Adrenal gland (tissue), 12 donors: ENCODE measurements around the gene PDE7B. TPM values are rescaled to one million over a fixed set of nuclear protein-coding genes. Genes with fewer than 3 reads are reported as not detected.
A peak's percentile ranks its signal among the peaks of the same experiment; 100 is the strongest.

Experiments used
- DNase-seq, 7 donors: peaks; one replicate each; pipeline ENCODE4 v3.0.0-alpha.2; 2019 to 2020
- H3K27ac ChIP-seq, 5 donors: fragments of 200-600 bp; sonication (generic) in 4 of 5; 1 replicate in 3 of 5; 2 replicates in 2 of 5; pipeline versions ENCODE4 v1.5.1 to v1.8.0; 2016 to 2020; ENCODE audit warnings: mild to moderate bottlenecking in 1 of 5
- H3K27me3 ChIP-seq: fragments of 200-600 bp; 2 replicates; pipeline ENCODE4 v1.8.0; 2021
- H3K36me3 ChIP-seq, 2 donors: fragments of 200-600 bp; replicated peaks in 1 of 2; 1 replicate in 1 of 2; 2 replicates in 1 of 2; pipeline versions ENCODE4 v1.5.1 to v1.8.0; 2018 to 2022
- H3K4me1 ChIP-seq, 2 donors: fragments of 200-600 bp; replicated peaks in 1 of 2; 1 replicate in 1 of 2; 2 replicates in 1 of 2; pipeline versions ENCODE4 v1.5.1 to v1.8.0; 2018 to 2021
- H3K4me3 ChIP-seq, 4 donors: fragments of 200-600 bp; sonication (generic) in 3 of 4; one replicate each; pipeline ENCODE4 v1.5.1; 2016 to 2018
- H3K9me3 ChIP-seq, 3 donors: fragments of 200-600 bp; sonication (generic) in 1 of 3; replicated peaks in 1 of 3; 1 replicate in 2 of 3; 2 replicates in 1 of 3; pipeline versions ENCODE4 v1.5.1 to v1.8.0; 2016 to 2021
- POLR2A ChIP-seq, 2 donors: fragments of 450-650 bp; IDR thresholded peaks; one replicate each; pipeline ENCODE4 v1.6.1; 2017; ENCODE audit warnings: antibody characterized with exemption in 2 of 2, mild to moderate bottlenecking in 2 of 2, moderate library complexity in 1 of 2
- WGBS, 4 donors: extraction: QIAGEN DNeasy Blood & Tissue Kit in 2 of 4; methylation state at CpG; one replicate each; pipeline versions ENCODE4 v1.1.5 to v1.1.7; 2013 to 2017; 5-methylcytosine and 5-hydroxymethylcytosine counted together
- intact Hi-C, 2 donors: fragments of 100-400 bp; cut with DNase I; formaldehyde crosslinking; loops; one replicate each; pipeline versions ENCODE4 v1.14.1 to v1.15.0; 2022 to 2023
- polyA plus RNA-seq, 3 donors: library from polyadenylated mRNA; stranded (reverse); fragments of 200-250 nt in 2 of 3; fragments of 350-450 nt in 1 of 3; fragmentation: Illumina TruSeq in 1 of 3; extraction: RNeasy Lipid Tissue Mini Kit (QIAGEN cat#74804) in 1 of 3; gene quantifications; one replicate each; pipeline ENCODE4 v1.2.3, GENCODE V29; 2013 to 2014
- total RNA-seq, 9 donors: library from RNA; depleted of rRNA in 4 of 9; stranded (reverse); fragments of >200 nt in 4 of 9; fragments of 120-200 nt in 1 of 9; fragmentation: NEBNext Ultra II Directional in 1 of 9; extraction: Animal tissue kit (Norgen Biotek cat#: 25700) in 1 of 9; gene quantifications; one replicate each; pipeline versions ENCODE4 v1.1.0 to v1.2.4, GENCODE V29; 2013 to 2023
- TF ChIP-seq, protein P1 (sequence below), 6 experiments: fragments of 450-650 bp in 4 of 6; fragments of 200-600 bp in 2 of 6; sonication (generic) in 1 of 6; IDR thresholded peaks; 1 replicate in 5 of 6; 2 replicates in 1 of 6; pipeline versions ENCODE4 v1.5.1 to v1.8.0; 2016 to 2021; ENCODE audit warnings: antibody characterized with exemption in 6 of 6, mild to moderate bottlenecking in 2 of 6, moderate library complexity in 1 of 6
- donor health status: healthy with polysubstance abuse.
- donor health status: Bipolar disorder and iron deficiency.
- donor health status: DM: yes; HTN: yes; CAD: no.
- donor health status: DM: no; HTN: no; CAD: no.
- donor health status: DM: no; HTN: no; CAD: no.
- donor health status: DM: yes; HTN: yes; CAD: no.

Gene PDE7B
- total and polyA plus RNA-seq, 12 donors: 1.3 to 11.5 (median 5.2) TPM

DNA sequence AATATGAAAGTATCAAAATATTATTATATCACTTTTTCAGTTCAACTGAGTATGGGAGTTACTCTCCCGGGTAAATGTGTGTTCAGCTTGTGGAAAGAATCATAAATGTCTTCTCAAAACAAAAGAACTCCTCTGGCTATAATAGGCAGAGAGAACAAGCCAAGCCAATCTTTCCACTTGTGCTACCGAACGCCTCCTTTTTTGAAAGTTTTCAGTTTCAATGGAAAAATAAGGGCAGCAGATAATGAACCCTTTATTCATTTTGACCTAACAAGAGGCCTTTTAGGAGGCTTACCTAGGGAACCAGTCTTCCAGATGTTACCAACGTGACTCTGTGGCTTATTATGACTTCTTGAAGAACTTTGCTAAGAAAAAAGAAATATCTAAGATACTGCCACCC lies 67.5 kb downstream of the PDE7B start:
- DNase-seq: no peak
- no peak for TF ChIP-seq POLR2A (IDR thresholded peaks at IDR 0.05)
- TF ChIP-seq, protein P1, sequence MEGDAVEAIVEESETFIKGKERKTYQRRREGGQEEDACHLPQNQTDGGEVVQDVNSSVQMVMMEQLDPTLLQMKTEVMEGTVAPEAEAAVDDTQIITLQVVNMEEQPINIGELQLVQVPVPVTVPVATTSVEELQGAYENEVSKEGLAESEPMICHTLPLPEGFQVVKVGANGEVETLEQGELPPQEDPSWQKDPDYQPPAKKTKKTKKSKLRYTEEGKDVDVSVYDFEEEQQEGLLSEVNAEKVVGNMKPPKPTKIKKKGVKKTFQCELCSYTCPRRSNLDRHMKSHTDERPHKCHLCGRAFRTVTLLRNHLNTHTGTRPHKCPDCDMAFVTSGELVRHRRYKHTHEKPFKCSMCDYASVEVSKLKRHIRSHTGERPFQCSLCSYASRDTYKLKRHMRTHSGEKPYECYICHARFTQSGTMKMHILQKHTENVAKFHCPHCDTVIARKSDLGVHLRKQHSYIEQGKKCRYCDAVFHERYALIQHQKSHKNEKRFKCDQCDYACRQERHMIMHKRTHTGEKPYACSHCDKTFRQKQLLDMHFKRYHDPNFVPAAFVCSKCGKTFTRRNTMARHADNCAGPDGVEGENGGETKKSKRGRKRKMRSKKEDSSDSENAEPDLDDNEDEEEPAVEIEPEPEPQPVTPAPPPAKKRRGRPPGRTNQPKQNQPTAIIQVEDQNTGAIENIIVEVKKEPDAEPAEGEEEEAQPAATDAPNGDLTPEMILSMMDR (IDR thresholded peaks at IDR 0.05): no peak
- H3K36me3 ChIP-seq: no peaks in the 10 kb centered on the region
- intact Hi-C loops: no loop called here
- H3K27me3 ChIP-seq: no peaks in the 10 kb centered on the region
- H3K27ac ChIP-seq: no peak overlapping the region
- WGBS, 4 donors: 83 to 92% (median 86%) methylated on average over 4 of the region's 4 CpGs
- no peaks in the 10 kb centered on the region for H3K9me3 ChIP-seq
- H3K4me1 ChIP-seq: peaks cover 6 to 11% of the 10 kb centered on the region in 2 donors
- no peak overlapping the region for H3K4me3 ChIP-seq

DNA sequence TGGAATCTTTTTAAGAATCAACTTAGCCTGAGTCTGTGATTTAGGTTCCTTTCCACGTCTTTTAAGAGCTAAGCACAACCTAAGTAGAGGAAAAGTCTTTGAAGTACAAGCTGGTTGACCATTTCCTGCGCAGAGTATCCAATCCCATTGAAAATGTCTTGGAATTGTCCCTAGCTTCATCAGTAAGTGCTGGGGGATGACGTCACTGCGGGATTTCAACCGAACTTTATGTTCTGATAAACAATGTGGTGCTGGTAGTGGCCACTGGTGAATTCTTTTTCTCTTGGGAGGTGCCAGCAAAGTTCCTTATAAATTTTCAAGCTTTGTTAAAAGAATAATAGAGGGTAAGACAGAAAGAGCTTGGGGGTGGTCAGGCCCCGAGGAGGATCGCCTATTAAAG lies 69.2 kb downstream of the PDE7B start:
- Histone ChIP-seq H3K27ac (no peak overlapping the region), H3K9me3 (no peaks in the 10 kb centered on the region), H3K27me3 (no peaks in the 10 kb centered on the region), H3K36me3 (no peaks in the 10 kb centered on the region), H3K4me1 (peaks cover 6 to 11% of the 10 kb centered on the region in 2 donors), H3K4me3 (no peak overlapping the region)
- DNase-seq: no peak
- TF ChIP-seq POLR2A (IDR thresholded peaks at IDR 0.05): no peak
- TF ChIP-seq, protein P1 (IDR thresholded peaks at IDR 0.05): no peak
- intact Hi-C loops: no loop called here
- 90 to 98% (median 95%) methylated on average over 7 of the region's 7 CpGs for WGBS, 4 donors

DNA sequence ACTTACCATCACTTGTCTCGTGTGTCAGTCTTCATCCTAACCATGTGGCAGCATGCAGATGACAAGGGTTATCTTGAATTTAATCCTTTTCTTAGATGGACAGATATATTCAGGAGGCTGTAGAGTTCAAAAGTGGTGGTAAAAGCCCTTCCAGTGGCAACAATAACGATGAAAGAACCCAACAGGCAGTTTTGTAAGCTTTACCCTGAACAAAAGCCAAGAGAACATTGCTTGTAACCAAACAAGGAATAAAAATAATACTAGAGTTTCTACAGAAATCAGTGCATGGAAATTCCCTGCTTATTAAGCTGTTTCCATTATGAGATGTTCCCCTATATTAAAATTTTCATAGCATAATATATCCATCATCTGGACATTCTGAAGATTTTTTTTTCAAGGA lies 69.7 kb downstream of the PDE7B start:
- Histone ChIP-seq H3K27ac (no peak overlapping the region), H3K36me3 (no peaks in the 10 kb centered on the region), H3K4me1 (peaks cover 6 to 11% of the 10 kb centered on the region in 2 donors), H3K4me3 (no peak overlapping the region), H3K27me3 (no peaks in the 10 kb centered on the region), H3K9me3 (no peaks in the 10 kb centered on the region)
- TF ChIP-seq, protein P1 (IDR thresholded peaks at IDR 0.05): no peak
- no peak for TF ChIP-seq POLR2A (IDR thresholded peaks at IDR 0.05)
- no peak for DNase-seq
- 62 to 83% (median 76%) methylated on average over 2 of the region's 2 CpGs for WGBS, 4 donors
- intact Hi-C loops: no loop called here

DNA sequence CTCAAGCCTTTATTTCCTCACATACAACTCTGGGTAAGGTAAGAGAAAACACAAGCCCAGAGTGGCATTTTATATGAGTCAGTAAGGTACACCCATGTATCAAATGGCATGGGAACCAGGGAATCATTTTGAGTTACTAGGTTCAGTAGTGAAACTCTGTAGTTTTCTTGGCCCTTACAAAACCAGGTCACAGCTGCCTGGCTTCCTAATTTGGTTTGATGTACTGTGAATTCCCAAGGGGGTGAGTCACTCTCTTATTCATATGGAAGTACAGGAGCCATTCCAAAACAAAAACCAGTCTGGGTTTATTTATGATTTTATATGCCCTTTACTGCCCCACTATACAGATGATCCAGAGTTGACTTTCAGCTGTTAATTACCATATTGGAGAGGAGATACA lies 70.7 kb downstream of the PDE7B start:
- H3K36me3 ChIP-seq: no peaks in the 10 kb centered on the region
- H3K4me1 ChIP-seq: peaks cover 6 to 11% of the 10 kb centered on the region in 2 donors
- H3K9me3 ChIP-seq: no peaks in the 10 kb centered on the region
- intact Hi-C loops: no loop called here
- TF ChIP-seq, protein P1 (IDR thresholded peaks at IDR 0.05): no peak
- no peak for TF ChIP-seq POLR2A (IDR thresholded peaks at IDR 0.05)
- no peaks in the 10 kb centered on the region for H3K27me3 ChIP-seq
- no peak overlapping the region for H3K4me3 ChIP-seq
- no peak overlapping the region for H3K27ac ChIP-seq
- peak; percentile 21 to 69 (median 45) for DNase-seq
